Pulmonary artery endothelial cell (primary cell): ENCODE results near the gene GFOD1. TPM values are rescaled to one million over a fixed set of nuclear protein-coding genes. Genes with fewer than 3 reads are reported as not detected.
"Not testable (repeated sequence)": the region's sequence is repeated elsewhere in the genome, so short reads cannot be mapped to it uniquely, and the experiment has no call there.

Source experiments
- DNase-seq: peaks from one replicate; pipeline ENCODE4 v3.0.0-alpha.2; 2011; ENCODE audit warnings: low read depth, low spot score
- total RNA-seq: library from RNA; depleted of rRNA; stranded (reverse); fragments of >200 nt; gene quantifications from 2 replicates; pipeline ENCODE4 v1.2.3, GENCODE V29; 2014

Gene GFOD1
- total RNA-seq, 1 donor from 2014 or later, result 37.7 TPM

GRCh38 chr6:13326031-13326586, 161.3 kb downstream of the GFOD1 start:
- not testable (repeated sequence) for DNase-seq

- no peak for DNase-seq
These were observed 167.4 kb downstream of the GFOD1 start for GRCh38 chr6:13319891-13320564.

GRCh38 chr6:13318821-13319220, 168.6 kb downstream of the GFOD1 start:
- no peak for DNase-seq

- no peak for DNase-seq
These were observed 171.5 kb downstream of the GFOD1 start for GRCh38 chr6:13315896-13316295.

GRCh38 chr6:13314806-13315205, 172.6 kb downstream of the GFOD1 start:
- DNase-seq, result no peak

- no peak for DNase-seq
These were observed 176.2 kb downstream of the GFOD1 start for GRCh38 chr6:13311155-13311554.

- no peak for DNase-seq
These were observed 179.1 kb downstream of the GFOD1 start for GRCh38 chr6:13308332-13308731.

Other genes starting within 250 kb of the GFOD1 start
- gene TBC1D7, start 159.1 kb downstream of the GFOD1 start, total RNA-seq, result 21.1 and 21.9 TPM in 2 replicates
- gene SIRT5, start 87.0 kb upstream of the GFOD1 start, total RNA-seq, result 7.9 and 8.2 TPM in 2 replicates
- gene NOL7, start 127.7 kb upstream of the GFOD1 start, total RNA-seq, result 67.4 and 86.3 TPM in 2 replicates
- gene RANBP9, start 224.2 kb upstream of the GFOD1 start, total RNA-seq, result 23.1 and 24.6 TPM in 2 replicates